K562 (cell line): ENCODE measurements around the gene SFTPB. TPM values are rescaled to one million over a fixed set of nuclear protein-coding genes. Genes with fewer than 3 reads are reported as not detected.
A peak's percentile ranks its signal among the peaks of the same experiment; 100 is the strongest.

Experiments
- BHLHE40 ChIP-seq: IDR thresholded peaks from 2 replicates; pipeline ENCODE4 v1.6.1; 2011; ENCODE audit warnings: low read length, improper control_type of control experiment
- CHCHD3 ChIP-seq: fragments of 250-450 bp; sonication (Bioruptor Pico); IDR thresholded peaks from 2 replicates; pipeline ENCODE4 v2.1.2; 2022; ENCODE audit warnings: mild to moderate bottlenecking
- FIP1L1 ChIP-seq: fragments of 200-400 bp; formaldehyde crosslinking; IDR thresholded peaks from 2 replicates; pipeline ENCODE4 v1.6.1; 2018; ENCODE audit warnings: mild to moderate bottlenecking, low read depth, low read length; ENCODE audit not compliant: poor library complexity, severe bottlenecking
- HNRNPH1 ChIP-seq: fragments of 200-400 bp; formaldehyde crosslinking; optimal IDR thresholded peaks from 2 replicates; pipeline ENCODE3; 2017; ENCODE audit warnings: low read depth, mild to moderate bottlenecking, low read length, moderate library complexity
- MBD1 ChIP-seq: fragments of 250-450 bp; sonication (Bioruptor Pico); IDR thresholded peaks from 2 replicates; pipeline ENCODE4 v1.8.0; 2022; ENCODE audit warnings: inconsistent platforms
- PRMT5 ChIP-seq: sonication (generic); formaldehyde crosslinking; IDR thresholded peaks from 2 replicates; pipeline ENCODE4 v1.5.0; 2020; ENCODE audit warnings: missing genetic modification reagents
- RUNX1 ChIP-seq: sonication (generic); IDR thresholded peaks from 2 replicates; pipeline ENCODE4 v1.6.1; 2016; ENCODE audit warnings: antibody characterized with exemption, low read depth
- TCF3 ChIP-seq: sonication (generic); formaldehyde crosslinking; IDR thresholded peaks from 2 replicates; pipeline ENCODE4 v1.4.0; 2020; ENCODE audit warnings: mild to moderate bottlenecking, missing genetic modification reagents
- YY1 ChIP-seq, 3 experiments: IDR thresholded peaks; 2 replicates each; pipeline ENCODE4 v1.6.1; 2011; ENCODE audit warnings: low read length in 2 of 3, mild to moderate bottlenecking in 2 of 3, moderate library complexity in 2 of 3, borderline replicate concordance in 1 of 3, control low read depth in 1 of 3, low read depth in 1 of 3; ENCODE audit not compliant: insufficient read depth in 3 of 3, insufficient replicate concordance in 2 of 3, control insufficient read depth in 1 of 3, insufficient read length in 1 of 3; ENCODE audit errors: extremely low read depth in 1 of 3
- ZBED1 ChIP-seq: IDR thresholded peaks from 2 replicates; pipeline ENCODE4 v1.6.1; 2014
- ZBTB1 ChIP-seq: sonication (generic); formaldehyde crosslinking; IDR thresholded peaks from 2 replicates; pipeline ENCODE4 v1.8.1; 2023; ENCODE audit warnings: missing genetic modification reagents, low read depth, mild to moderate bottlenecking, borderline replicate concordance
- ZBTB17 ChIP-seq: fragments of 450-650 bp; formaldehyde crosslinking; IDR thresholded peaks from 2 replicates; pipeline ENCODE4 v1.4.0; 2020; ENCODE audit warnings: mild to moderate bottlenecking
- ZBTB34 ChIP-seq: fragments of 250-450 bp; sonication (Bioruptor Pico); IDR thresholded peaks from 2 replicates; pipeline ENCODE4 v1.8.0; 2021; ENCODE audit warnings: mild to moderate bottlenecking, moderate library complexity
- ZNF184 ChIP-seq: sonication (generic); formaldehyde crosslinking; IDR thresholded peaks from 2 replicates; pipeline ENCODE4 v1.5.0; 2020; ENCODE audit warnings: missing genetic modification reagents
- ZNF224 ChIP-seq: sonication (generic); formaldehyde crosslinking; IDR thresholded peaks from 2 replicates; pipeline ENCODE4 v1.8.0; 2022; ENCODE audit warnings: mild to moderate bottlenecking, missing genetic modification reagents
- ZNF407 ChIP-seq: fragments of 450-650 bp; IDR thresholded peaks from 2 replicates; pipeline ENCODE4 v1.6.1; 2016; ENCODE audit warnings: low read depth
- polyA plus RNA-seq, 8 experiments: library from polyadenylated mRNA; depleted of rRNA in 4 of 8; stranded (reverse) in 5 of 8; unstranded in 3 of 8; fragments of >200 nt; fragmentation: Nextera tagmentation in 2 of 8; fragmentation: Illumina TruSeq in 1 of 8; extraction: Ambion mirVana in 2 of 8; extraction: Trizol in 1 of 8; gene quantifications; 2 replicates each; pipeline versions ENCODE4 v1.2.1 to v1.2.3, GENCODE V29; 2011 to 2014; ENCODE audit warnings: inconsistent platforms in 1 of 8, missing spikeins in 1 of 8
- total RNA-seq, 7 experiments: library from RNA; depleted of rRNA in 6 of 7; stranded (reverse); fragments of >200 nt in 6 of 7; fragmentation: Illumina TruSeq in 2 of 7; extraction: Trizol in 2 of 7; gene quantifications; 2 replicates each; pipeline versions ENCODE4 v1.2.1 to v1.2.3, GENCODE V29; 2011 to 2021; ENCODE audit warnings: low replicate concordance in 1 of 7

The SFTPB gene
- total and polyA plus RNA-seq, 9 of the 15 experiments (the other 6 are each of a cell fraction or from before 2014, with no cell fraction given), result 0.03 to 7.0 TPM; not detected in 7

GRCh38 chr2:85611705-85612587, 56.1 kb downstream of the SFTPB start, which contains the start of gene C2orf68 (continued):
- TF ChIP-seq ZBTB34 (CRISPR knock-in tag) (no peak), MBD1 (CRISPR knock-in tag) (no peak), RUNX1 (no peak), HNRNPH1 (no peak), ZNF224 (CRISPR knock-in tag) (no peak), ZNF184 (CRISPR knock-in tag) (no peak), CHCHD3 (CRISPR knock-in tag) (0 out of 2 replicates have a peak, but pooled peaks have one; percentile 1), BHLHE40 (no peak), ZBED1 (no peak), ZBTB17 (CRISPR knock-in tag) (no peak), PRMT5 (CRISPR knock-in tag) (no peak), FIP1L1 (peak; percentile 90), YY1 (IDR thresholded peaks at IDR 0.05; ENCODE audit: borderline replicate concordance in 1 of 3, control insufficient read depth in 1 of 3, extremely low read depth in 1 of 3, insufficient read depth in 3 of 3, insufficient read length in 1 of 3, insufficient replicate concordance in 2 of 3, low read depth in 1 of 3, low read length in 2 of 3) (peak in 2 of 3 experiments; percentile 61 to 76), ZNF407 (no peak), ZBTB1 (CRISPR knock-in tag) (no peak), TCF3 (CRISPR knock-in tag) (0 out of 2 replicates have a peak, but pooled peaks have one; percentile 8)
